ENCODE measurements around the gene C3orf20.

GRCh38 chr3:14765576-14766427 lies 90.9 kb downstream of the C3orf20 start:
- no peak for TF ChIP-seq CTCF (conservative IDR thresholded peaks at IDR 0.05)
- TF ChIP-seq ZFX (IDR thresholded peaks at IDR 0.05), result no peak
